GM10266 (cell line): ENCODE measurements around the gene CEP97.
A peak's percentile ranks its signal among the peaks of the same experiment; 100 is the strongest.

Experiments used
- DNase-seq: peaks from one replicate; pipeline ENCODE4 v3.0.0; 2012; ENCODE audit errors: extremely low spot score
- TF ChIP-seq, protein P1 (sequence below): IDR thresholded peaks from 2 replicates; pipeline ENCODE4 v1.5.1; 2012; ENCODE audit warnings: mild to moderate bottlenecking, low read depth; ENCODE audit not compliant: control insufficient read depth, insufficient read depth; ENCODE audit errors: missing control alignments

The CEP97 gene

DNA sequence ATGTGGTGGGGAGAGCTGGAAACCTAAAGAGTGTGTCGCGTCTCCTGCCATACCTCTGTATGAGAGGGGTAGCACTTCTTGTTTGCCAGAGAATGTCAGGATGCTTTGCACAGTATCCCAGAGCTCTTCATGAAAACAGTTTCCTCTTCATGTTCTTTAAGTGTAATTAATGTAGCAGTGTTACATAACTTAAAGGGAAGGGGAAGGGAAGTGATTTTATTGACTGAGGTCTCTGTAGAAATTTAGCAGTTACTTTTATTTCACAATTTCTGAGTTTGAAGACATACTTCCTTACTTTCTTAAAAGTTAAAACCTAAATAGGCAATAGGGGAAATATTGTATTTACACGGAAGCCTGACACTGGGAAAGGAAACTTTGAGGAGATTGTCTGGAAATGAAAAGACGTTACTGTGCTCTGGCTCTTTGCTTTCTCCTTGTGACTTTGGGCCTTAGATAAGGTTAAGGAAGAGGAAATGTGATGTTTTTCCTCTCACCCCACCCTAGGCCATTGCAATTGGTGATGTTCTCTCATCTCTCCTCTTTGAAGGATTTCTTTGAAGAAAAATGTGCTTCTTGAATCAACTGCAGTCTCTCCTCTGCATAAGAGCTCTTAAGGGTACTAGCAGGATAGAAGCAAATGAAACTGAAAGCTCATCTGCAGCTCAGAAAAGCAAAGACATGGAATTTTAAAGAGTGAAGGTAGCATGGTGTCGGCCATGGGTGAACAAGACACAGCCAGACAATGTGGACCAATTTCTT, 60.6 kb downstream of the CEP97 start:
- TF ChIP-seq, protein P1, sequence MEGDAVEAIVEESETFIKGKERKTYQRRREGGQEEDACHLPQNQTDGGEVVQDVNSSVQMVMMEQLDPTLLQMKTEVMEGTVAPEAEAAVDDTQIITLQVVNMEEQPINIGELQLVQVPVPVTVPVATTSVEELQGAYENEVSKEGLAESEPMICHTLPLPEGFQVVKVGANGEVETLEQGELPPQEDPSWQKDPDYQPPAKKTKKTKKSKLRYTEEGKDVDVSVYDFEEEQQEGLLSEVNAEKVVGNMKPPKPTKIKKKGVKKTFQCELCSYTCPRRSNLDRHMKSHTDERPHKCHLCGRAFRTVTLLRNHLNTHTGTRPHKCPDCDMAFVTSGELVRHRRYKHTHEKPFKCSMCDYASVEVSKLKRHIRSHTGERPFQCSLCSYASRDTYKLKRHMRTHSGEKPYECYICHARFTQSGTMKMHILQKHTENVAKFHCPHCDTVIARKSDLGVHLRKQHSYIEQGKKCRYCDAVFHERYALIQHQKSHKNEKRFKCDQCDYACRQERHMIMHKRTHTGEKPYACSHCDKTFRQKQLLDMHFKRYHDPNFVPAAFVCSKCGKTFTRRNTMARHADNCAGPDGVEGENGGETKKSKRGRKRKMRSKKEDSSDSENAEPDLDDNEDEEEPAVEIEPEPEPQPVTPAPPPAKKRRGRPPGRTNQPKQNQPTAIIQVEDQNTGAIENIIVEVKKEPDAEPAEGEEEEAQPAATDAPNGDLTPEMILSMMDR = no peak
- no peak for DNase-seq

- TF ChIP-seq, protein P1 = no peak
- DNase-seq = peak; percentile 25
Measured at GRCh38 chr3:101791778-101792177, 67.4 kb downstream of the CEP97 start.

DNA sequence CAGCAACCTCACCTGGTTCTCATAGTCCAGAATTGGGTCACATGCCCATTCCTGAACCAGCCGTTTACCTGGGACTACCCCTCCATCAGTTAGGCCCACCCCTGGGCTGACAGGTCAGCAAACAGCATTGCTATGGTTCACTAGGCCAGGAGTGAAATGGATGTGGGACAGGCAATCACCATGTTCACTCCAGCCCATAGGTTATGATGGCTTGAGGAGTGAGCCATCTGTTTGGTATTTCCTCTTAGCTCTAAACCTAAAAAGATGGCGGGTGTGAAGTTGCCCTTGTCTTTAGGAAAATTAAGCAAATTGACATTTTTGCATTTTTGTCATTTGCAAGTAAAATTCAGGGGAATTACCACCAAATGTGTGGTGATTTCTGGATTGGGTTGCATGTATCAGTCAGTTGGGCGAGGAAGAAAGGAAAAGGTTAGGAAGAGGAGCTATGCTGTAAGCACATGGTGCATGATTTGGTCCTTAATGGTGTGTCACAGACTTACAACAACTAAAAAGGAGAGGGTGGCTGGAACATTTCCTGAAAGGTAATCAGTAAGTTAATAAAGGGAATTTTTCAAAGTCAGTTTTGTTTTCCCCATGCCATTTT, 71.8 kb downstream of the CEP97 start:
- DNase-seq = no peak

GRCh38 chr3:101801174-101801573, 76.8 kb downstream of the CEP97 start:
- no peak for DNase-seq
- TF ChIP-seq, protein P1 = no peak

More for the DNA sequence above, 71.8 kb downstream of the CEP97 start:
- TF ChIP-seq, protein P1 = no peak

GRCh38 chr3:101802179-101802578, 77.8 kb downstream of the CEP97 start:
- TF ChIP-seq, protein P1 = no peak
- no peak for DNase-seq

GRCh38 chr3:101803173-101803782, 78.9 kb downstream of the CEP97 start:
- peak; percentile 54 for DNase-seq
- TF ChIP-seq, protein P1 = peak; percentile 86

DNA sequence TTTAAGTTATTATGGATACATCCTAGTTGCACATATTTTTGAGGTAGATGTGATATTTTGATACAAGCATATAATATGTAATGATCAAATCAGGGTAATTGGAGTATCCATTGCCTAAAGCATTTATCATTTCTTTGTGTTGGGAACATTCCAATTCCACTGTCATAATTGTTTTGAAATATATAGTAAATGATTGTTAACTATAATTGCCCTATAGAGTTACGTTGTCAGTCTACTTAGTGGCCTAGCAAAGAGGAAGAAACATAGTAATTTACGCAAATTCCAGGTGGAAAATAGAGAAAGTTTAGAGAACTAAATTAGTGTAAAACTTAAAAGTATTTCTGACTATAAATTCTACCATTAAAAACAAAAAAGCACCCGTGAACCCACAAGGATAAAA, 79.5 kb downstream of the CEP97 start:
- TF ChIP-seq, protein P1 = no peak
- DNase-seq = no peak
